Measurements from ENCODE around the gene ZNF22.

- no peak for TF ChIP-seq CTCF (IDR thresholded peaks at IDR 0.05)
- no peak for TF ChIP-seq POLR2A (IDR thresholded peaks at IDR 0.05)
- no peak for TF ChIP-seq POLR2AphosphoS5 (IDR thresholded peaks at IDR 0.05; ENCODE audit: insufficient read depth in 1 of 2, low read depth in 1 of 2)
Measured at GRCh38 chr10:44951576-44952226, 49.0 kb upstream of the ZNF22 start.

All from vagina (tissue), 2 donors.